ENCODE results near the gene PDE6G.
A peak's percentile ranks its signal among the peaks of the same experiment; 100 is the strongest.
"Not testable (repeated sequence)": the region's sequence is repeated elsewhere in the genome, so short reads cannot be mapped to it uniquely, and the experiment has no call there.

The PDE6G gene

GRCh38 chr17:81635431-81635830, 20.9 kb downstream of the PDE6G start:
- DNase-seq (ENCODE audit: low spot score) = no peak

- DNase-seq (ENCODE audit: low spot score) = no peak
These were observed 24.9 kb downstream of the PDE6G start for GRCh38 chr17:81631482-81631881.

- no peak for DNase-seq (ENCODE audit: low spot score)
These were observed 26.1 kb downstream of the PDE6G start for GRCh38 chr17:81630274-81630673.

- no peak for DNase-seq (ENCODE audit: low spot score)
These were observed 34.7 kb downstream of the PDE6G start for GRCh38 chr17:81621494-81622130.

GRCh38 chr17:81618307-81618706, 38.0 kb downstream of the PDE6G start:
- not testable (repeated sequence) for DNase-seq (ENCODE audit: low spot score)

- DNase-seq (ENCODE audit: low spot score) = no peak
These were observed 39.5 kb downstream of the PDE6G start for GRCh38 chr17:81616877-81617276.

GRCh38 chr17:81615401-81615930, 40.9 kb downstream of the PDE6G start:
- no peak for DNase-seq (ENCODE audit: low spot score)

GRCh38 chr17:81612172-81612970, 44.0 kb downstream of the PDE6G start:
- no peak for DNase-seq (ENCODE audit: low spot score)

GRCh38 chr17:81609541-81610311, 46.6 kb downstream of the PDE6G start:
- DNase-seq (ENCODE audit: low spot score) = no peak

GRCh38 chr17:81608605-81609004, 47.7 kb downstream of the PDE6G start:
- DNase-seq (ENCODE audit: low spot score) = no peak

GRCh38 chr17:81608082-81608481, 48.3 kb downstream of the PDE6G start:
- no peak for DNase-seq (ENCODE audit: low spot score)

GRCh38 chr17:81607431-81607830, 48.9 kb downstream of the PDE6G start:
- DNase-seq (ENCODE audit: low spot score) = peak; percentile 59

GRCh38 chr17:81603846-81604610, 52.3 kb downstream of the PDE6G start:
- DNase-seq (ENCODE audit: low spot score) = no peak

- DNase-seq (ENCODE audit: low spot score) = peak; percentile 81
These were observed 54.7 kb downstream of the PDE6G start for GRCh38 chr17:81601525-81602120.

Measured in AG08395 (cell line).